H1 (cell line): ENCODE results near the gene TMEM272. TPM values are rescaled to one million over a fixed set of nuclear protein-coding genes. Genes with fewer than 3 reads are reported as not detected.

ENCODE experiments used
- CBX5 ChIP-seq: fragments of 300-800, 300-1000 bp; sonication (generic); IDR thresholded peaks from 2 replicates; pipeline ENCODE4 v1.7.1; 2016; ENCODE audit warnings: antibody characterized with exemption, low read length, low read depth
- CHD7 ChIP-seq: fragments of 300-600 bp; sonication (generic); IDR thresholded peaks from 2 replicates; pipeline ENCODE4 v1.7.1; 2012; ENCODE audit warnings: low read length, moderate library complexity, mild to moderate bottlenecking, inconsistent platforms; ENCODE audit not compliant: insufficient replicate concordance
- FOSL1 ChIP-seq: IDR thresholded peaks from 2 replicates; pipeline ENCODE4 v1.6.1; 2011; ENCODE audit warnings: mild to moderate bottlenecking, low read depth, low read length, moderate library complexity; ENCODE audit not compliant: insufficient read depth
- RBBP5 ChIP-seq: IDR thresholded peaks from 2 replicates; pipeline ENCODE4 v1.7.1; 2012; ENCODE audit warnings: low read depth, mild to moderate bottlenecking, inconsistent platforms, low read length, moderate library complexity, borderline replicate concordance
- RXRA ChIP-seq: IDR thresholded peaks from 2 replicates; pipeline ENCODE4 v1.6.1; 2011; ENCODE audit warnings: low read depth, mild to moderate bottlenecking, low read length, moderate library complexity; ENCODE audit not compliant: insufficient read depth
- SAP30 ChIP-seq: fragments of 300-600 bp; sonication (generic); IDR thresholded peaks from 2 replicates; pipeline ENCODE4 v1.7.1; 2012; ENCODE audit warnings: low read length, moderate library complexity, mild to moderate bottlenecking, inconsistent platforms; ENCODE audit not compliant: insufficient read depth, insufficient replicate concordance
- SIRT6 ChIP-seq: IDR thresholded peaks from one replicate; pipeline ENCODE4 v1.7.1; 2012; ENCODE audit warnings: low read length, inconsistent platforms
- TBP ChIP-seq: IDR thresholded peaks from 2 replicates; pipeline ENCODE4 v1.6.1; 2011; ENCODE audit warnings: low read depth, low read length, improper control_type of control experiment
- polyA plus RNA-seq, 7 experiments: library from polyadenylated mRNA; depleted of rRNA in 3 of 7; stranded (reverse) in 5 of 7; unstranded in 2 of 7; fragments of >200 nt in 5 of 7; fragments of 200-250 nt in 2 of 7; gene quantifications; 1 replicate in 5 of 7; 2 replicates in 1 of 7; 4 replicates in 1 of 7; pipeline versions ENCODE4 v1.2.1 to v1.2.3, GENCODE V29; 2011 to 2013; ENCODE audit warnings: missing spikeins in 2 of 7, mixed read lengths in 2 of 7
- total RNA-seq: library from RNA; stranded (reverse); fragmentation: NEBNext Ultra II Directional; extraction: Animal tissue kit (Norgen Biotek cat#: 25700); gene quantifications from 2 replicates; pipeline ENCODE4 v1.2.1, GENCODE V29; 2021

The TMEM272 gene
- total and polyA plus RNA-seq, 2 of the 8 experiments (the other 6 are each of a cell fraction or from before 2014, with no cell fraction given) = 0.05 TPM; not detected in 1

- TF ChIP-seq CHD7 (no peak), FOSL1 (no peak), TBP (no peak), CBX5 (no peak), RXRA (no peak), SIRT6 (no peak), SAP30 (no peak), RBBP5 (no peak)
Measured at GRCh38 chr13:51841732-51842131, 3.2 kb downstream of the TMEM272 start (continued).
